NCI-H82 treated with DMSO at 0.1 percent for 48 hours (cell line): Measurements from ENCODE around the gene ZDHHC7.

Experiments
- DNase-seq: peaks from one replicate; lab custom pipeline; 2025; ENCODE audit not compliant: unreplicated experiment; lab: John Stamatoyannopoulos, UW

The ZDHHC7 gene

GRCh38 chr16:84970447-84971127 lies 40.7 kb downstream of the ZDHHC7 start:
- DNase-seq = peak; percentile 41

DNA sequence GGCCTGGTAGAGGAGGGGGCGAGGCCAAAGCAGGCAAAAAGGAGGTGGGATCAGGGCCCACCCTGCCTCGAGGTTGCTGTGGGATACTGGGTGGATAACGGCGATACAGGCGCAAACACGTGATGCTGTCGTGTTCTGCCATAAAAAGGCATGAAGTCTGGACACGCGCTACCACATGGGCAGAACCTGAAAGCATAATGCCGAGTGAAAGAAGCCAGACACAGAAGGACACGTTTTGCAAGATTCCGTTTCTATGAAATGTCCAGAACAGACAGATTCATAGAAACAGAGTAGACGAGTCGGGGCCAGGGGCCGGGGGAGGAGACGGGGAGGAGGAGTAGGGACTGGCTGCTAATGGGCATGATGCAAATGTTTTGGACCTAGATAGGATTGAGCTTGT lies 43.5 kb downstream of the ZDHHC7 start:
- no peak for DNase-seq

DNA sequence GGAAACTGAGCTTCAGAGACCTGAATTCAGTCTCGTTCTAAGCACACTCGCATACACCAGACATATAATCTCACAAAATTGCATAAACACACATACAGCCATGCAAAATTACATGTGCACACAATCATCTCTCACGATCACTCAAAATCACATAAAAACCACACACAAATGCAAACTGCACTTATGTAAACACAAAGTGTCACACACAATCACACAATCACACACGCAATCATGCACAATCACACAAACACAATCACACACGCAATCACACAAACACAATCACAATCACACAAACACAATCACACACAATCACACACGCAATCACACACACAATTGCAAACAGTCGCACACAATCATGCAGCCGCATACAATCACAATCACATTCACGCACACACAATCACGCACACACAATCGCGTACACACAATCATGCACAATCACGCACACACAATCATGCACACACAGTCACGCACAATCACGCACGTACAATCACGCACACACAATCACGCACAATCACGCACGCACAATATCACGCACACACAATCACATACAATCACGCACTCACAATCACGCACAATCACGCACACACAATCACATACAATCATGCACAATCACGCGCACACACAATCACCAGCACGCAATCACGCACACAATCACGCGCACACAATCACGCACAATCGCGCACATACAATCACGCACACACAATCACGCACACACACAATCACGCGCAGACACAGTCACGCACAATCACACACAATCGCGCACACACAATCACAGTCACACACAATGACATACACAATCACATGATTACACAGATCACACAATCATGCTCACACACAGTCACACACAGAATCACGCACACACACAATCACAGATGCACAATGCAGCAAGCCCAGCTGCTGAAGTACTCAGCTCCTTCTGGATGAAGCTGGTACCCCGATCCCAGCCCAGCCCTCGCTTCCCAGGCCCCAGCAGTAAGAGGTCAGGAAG lies 45.6 kb downstream of the ZDHHC7 start:
- no peak for DNase-seq

GRCh38 chr16:84964386-84965128 lies 46.8 kb downstream of the ZDHHC7 start:
- no peak for DNase-seq

DNA sequence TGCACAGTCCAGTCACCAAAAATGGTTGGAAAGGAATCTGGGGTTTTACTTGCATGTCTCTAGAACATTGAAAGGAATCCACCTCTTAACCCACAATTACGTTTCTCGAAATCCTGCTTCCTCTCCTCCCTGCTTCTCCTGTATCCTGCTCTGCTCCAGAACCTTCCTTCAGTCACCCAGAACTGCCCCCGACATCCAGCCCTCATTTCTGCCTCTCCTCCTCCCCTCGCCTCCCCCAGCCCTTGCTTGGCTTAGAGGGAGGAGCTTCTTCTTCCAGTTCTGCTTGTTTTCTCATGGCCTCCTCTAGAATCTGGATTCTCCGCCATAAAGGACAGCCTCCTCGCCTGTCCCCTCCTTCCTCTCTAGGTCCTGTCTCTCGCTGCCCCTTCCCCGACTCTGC lies 48.3 kb downstream of the ZDHHC7 start:
- no peak for DNase-seq

- no peak for DNase-seq
These were observed 50.4 kb downstream of the ZDHHC7 start for GRCh38 chr16:84960942-84961341.

DNA sequence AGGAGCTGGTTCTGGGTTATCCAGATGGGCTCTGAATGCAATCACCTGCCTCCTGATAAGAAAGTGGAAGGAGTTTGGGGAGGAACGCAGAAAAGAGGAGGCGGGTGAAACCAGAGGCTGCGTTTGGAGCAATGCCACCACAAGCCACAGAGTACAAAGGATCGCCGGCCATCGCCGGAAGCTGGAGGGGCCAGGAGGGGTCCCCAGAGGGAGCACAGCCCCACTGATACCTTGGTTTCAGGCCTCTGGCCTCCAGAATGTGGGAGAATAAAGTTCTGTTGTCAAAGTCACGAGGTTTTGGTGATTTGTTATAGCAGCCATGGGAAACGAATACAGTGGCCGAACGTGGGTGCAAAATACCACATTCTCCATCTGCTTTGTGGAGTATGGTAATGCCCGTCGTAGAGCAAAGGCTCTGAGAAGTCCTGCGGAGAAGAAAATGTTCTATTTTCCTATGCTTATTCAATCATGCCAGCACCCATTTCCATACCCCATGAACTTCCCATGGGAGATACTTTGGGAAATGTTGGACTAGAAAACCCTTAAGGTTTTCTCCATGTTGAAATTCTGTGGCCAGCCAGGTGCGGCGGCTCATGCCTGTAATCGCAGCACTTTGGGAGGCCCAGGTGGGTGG lies 51.4 kb downstream of the ZDHHC7 start:
- no peak for DNase-seq

DNA sequence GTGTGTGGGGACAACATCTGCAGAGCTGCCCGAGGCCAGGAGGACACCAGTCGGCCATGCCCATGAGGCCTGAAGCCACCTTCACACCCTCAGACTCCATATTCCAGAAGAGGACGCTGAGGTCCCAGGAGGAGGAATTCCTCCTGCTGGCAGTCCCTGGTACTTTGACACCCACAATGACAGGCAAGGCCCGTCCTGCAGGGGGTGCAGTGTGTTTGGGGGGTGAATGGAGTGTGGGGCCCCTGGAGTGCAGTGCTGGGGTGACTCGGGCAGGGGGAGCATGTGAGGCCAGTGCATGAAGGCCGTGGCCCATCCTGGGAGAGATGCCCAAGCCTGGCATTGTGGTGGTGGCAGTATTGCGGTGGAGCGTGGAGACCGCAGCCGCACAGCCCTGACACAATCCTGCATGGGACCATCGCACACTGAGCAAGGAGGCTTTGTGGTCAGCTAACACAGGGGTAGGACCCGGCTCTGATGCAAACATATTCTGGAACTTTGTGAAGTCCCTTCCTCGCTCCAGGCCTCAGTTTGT lies 52.2 kb downstream of the ZDHHC7 start:
- no peak for DNase-seq

DNA sequence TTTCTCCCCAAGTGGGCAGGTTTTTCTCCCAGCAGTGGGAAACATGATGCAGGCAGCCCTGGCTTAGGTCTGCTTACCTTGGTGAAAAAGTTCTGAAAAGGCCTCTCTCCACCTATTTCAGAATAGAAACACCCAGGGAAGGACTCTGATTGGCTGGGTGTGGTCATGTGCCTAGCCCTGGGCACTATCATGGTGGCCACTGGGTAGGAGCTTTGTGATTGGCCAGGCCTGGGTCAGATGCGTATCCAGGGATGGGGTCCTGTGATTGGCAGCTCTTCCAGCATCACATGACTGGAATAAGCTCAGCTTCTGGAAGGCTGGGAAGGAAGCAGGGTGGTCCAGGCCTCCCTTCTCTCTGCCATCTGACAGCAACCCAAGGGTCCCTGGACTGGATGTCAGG lies 53.5 kb downstream of the ZDHHC7 start:
- DNase-seq = no peak

DNA sequence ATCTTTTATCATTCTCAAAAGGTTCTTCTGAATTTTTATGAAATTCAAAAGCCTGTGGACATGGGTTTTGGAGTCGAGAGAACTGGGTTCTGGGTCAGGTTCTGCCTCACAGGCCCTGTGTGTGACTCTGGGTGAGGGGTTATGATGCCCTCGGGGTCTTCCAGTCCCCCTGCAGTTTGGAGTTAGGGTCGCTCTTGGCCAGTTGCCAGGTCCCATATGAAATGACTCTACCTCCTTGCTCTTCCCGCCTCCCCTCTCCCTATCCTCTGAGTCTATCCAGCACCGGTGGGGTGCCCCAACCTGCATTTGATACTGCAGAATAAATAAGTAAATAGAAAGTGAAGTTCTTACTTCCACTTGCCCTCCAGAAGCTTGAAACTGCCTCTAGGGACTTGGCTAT lies 54.1 kb downstream of the ZDHHC7 start:
- DNase-seq = no peak

GRCh38 chr16:84955427-84955826 lies 55.9 kb downstream of the ZDHHC7 start:
- no peak for DNase-seq

GRCh38 chr16:84953190-84953746 lies 58.1 kb downstream of the ZDHHC7 start:
- no peak for DNase-seq

DNA sequence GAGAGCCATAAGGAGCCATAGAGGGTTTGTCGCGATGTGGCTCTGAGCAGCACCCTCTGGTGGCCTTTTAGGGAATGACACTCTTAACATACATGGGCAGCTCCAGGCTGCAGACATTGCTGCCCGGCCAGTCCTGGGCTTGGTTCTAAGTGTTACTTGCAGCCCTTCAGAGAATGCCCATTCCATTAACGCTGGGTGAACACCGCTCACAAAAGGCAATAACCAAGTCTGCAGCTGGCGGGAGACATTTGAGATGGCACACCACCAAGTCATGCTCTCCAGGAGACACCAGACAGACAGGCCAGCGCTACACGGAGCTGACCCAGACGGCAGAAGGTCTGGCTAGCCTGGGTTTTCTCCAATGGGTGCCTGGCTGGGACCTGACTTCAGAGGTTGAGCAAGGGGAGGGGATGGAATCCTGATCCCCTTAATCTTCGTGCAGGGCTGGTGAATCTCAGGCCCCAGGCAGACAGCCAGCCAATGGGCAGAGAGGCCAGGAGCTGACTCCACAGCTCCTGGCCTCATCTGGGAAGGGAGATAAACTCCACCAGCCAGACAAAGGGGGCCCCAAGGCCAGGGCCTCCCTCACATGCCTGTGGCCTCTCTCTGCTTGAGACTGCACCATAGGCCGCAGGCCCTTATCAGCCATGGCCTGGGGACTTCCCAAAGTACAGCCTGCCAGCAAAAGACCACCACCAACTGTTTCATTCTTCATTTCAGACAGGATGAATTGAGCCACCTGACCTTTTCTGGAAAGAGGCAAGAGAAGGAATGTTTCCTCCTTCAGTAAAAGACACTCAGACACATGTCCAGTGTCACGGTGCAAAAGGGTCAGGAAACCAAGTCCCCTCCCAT lies 58.8 kb downstream of the ZDHHC7 start:
- DNase-seq = peak; percentile 51

DNA sequence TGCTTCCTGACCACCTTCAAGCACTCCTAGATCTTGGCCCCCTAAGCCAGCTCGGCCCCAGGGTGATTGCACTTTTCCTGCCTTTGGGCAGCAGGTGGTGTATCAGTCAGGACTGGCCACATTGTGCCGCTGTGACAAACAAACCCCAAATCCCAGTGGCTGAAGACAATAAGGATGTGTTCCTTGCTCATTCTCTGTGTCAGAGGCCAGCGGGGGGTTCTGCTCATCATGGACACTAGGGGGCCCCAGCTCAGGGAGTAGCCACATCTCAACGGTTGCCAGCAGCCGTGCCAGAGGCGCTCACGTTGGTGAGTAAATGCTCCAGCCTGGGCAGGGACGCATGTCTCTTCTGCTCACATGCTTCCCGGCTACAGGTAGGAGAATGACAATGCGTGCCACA lies 60.4 kb downstream of the ZDHHC7 start:
- DNase-seq = peak; percentile 3

- DNase-seq = no peak
These were observed 61.4 kb downstream of the ZDHHC7 start for GRCh38 chr16:84949772-84950436.

DNA sequence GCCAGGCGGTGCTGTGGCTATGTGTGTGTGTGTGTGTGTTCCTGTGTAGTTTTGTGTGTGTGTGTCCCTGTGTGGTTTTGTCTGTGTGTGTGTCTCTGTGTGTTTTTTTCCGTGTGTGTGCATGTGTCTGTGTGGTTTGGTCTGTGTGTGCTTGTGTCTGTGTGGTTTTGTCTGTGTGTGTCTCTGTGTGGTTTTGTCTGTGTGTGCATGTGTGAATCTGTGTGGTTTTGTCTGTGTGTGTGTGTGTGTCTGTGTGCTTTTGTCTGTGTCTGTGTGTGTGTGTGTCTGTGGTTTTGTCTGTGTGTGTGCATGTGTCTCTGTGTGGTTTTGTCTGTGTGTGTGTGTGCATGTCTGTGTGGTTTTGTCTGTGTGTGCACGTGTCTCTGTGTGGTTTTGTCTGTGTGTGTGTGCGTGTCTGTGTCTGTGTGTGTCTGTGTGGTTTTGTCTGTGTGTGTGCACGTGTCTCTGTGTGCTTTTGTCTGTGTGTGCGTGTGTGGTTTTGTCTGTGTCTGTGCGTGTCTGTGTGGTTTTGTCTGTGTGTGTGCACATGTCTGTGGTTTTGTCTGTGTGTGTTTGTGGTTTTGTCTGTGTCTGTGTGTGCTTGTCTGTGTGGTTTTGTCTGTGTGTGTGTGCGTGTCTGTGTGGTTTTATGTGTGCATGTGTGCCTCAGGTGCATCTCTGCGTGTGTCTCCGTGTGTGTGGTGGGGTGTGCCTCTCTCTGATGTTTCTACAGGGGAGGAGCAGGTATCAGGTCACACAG lies 62.3 kb downstream of the ZDHHC7 start:
- no peak for DNase-seq

- no peak for DNase-seq
These were observed 63.1 kb downstream of the ZDHHC7 start for GRCh38 chr16:84947996-84948850.
